Suprapubic skin (tissue), 4 donors: ENCODE results near the gene BHLHE41.

ENCODE experiments used
- EP300 ChIP-seq: sonication (generic); formaldehyde crosslinking; IDR thresholded peaks from one replicate; pipeline ENCODE4 v1.6.1; 2017; ENCODE audit warnings: antibody characterized with exemption
- POLR2A ChIP-seq, 2 donors: fragments of 450-650 bp; IDR thresholded peaks; one replicate each; pipeline ENCODE4 v1.6.1; 2017; ENCODE audit warnings: antibody characterized with exemption in 2 of 2, mild to moderate bottlenecking in 2 of 2, moderate library complexity in 2 of 2
- POLR2AphosphoS5 ChIP-seq, 3 donors: sonication (generic); formaldehyde crosslinking; IDR thresholded peaks; one replicate each; pipeline ENCODE4 v1.6.1; 2017; ENCODE audit warnings: antibody characterized with exemption in 3 of 3
- TF ChIP-seq, protein P1 (sequence below), 2 donors: fragments of 200-600 bp in 1 of 2; fragments of 450-650 bp in 1 of 2; sonication (generic) in 1 of 2; IDR thresholded peaks; one replicate each; pipeline ENCODE4 v1.5.1; 2016 to 2019; ENCODE audit warnings: antibody characterized with exemption in 2 of 2, mild to moderate bottlenecking in 1 of 2, moderate library complexity in 1 of 2

DNA sequence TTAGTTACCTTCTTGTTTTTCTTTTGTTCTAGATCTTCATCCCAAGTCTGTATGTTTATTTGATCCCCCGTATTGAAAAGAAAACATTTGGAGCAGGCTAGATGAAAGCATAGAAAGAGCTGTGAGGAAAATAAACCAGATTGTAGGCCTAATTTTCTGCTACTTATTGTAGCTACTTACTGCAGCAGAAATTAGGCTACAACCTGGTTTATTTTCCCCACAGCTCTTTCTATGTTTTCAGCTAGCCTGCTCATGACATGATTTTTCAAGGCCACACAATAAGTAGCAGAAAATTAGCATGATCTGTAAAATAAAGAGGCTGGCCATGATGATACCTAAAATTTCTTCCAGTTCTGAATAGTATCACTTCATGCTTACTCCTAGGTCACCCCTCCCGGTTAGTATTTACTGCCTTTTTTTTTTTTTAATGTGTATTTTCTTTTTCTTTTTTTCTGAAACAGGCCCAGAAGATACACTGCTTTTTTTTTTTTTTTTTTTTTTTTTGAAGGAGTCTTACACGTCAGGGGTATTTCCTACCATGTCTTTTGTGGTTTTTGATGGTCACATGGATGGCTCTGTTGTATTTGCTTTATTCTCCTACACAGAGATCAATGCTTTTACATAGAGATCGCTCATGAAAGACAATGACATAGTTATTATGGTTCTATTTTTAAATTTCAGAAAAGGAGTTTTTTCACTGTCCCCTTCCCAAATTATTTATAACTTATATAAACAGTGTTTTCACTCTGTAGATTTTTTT is 32.3 kb downstream of the BHLHE41 start:
- TF ChIP-seq, protein P1, sequence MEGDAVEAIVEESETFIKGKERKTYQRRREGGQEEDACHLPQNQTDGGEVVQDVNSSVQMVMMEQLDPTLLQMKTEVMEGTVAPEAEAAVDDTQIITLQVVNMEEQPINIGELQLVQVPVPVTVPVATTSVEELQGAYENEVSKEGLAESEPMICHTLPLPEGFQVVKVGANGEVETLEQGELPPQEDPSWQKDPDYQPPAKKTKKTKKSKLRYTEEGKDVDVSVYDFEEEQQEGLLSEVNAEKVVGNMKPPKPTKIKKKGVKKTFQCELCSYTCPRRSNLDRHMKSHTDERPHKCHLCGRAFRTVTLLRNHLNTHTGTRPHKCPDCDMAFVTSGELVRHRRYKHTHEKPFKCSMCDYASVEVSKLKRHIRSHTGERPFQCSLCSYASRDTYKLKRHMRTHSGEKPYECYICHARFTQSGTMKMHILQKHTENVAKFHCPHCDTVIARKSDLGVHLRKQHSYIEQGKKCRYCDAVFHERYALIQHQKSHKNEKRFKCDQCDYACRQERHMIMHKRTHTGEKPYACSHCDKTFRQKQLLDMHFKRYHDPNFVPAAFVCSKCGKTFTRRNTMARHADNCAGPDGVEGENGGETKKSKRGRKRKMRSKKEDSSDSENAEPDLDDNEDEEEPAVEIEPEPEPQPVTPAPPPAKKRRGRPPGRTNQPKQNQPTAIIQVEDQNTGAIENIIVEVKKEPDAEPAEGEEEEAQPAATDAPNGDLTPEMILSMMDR (IDR thresholded peaks at IDR 0.05) = no peak
- TF ChIP-seq POLR2AphosphoS5 (IDR thresholded peaks at IDR 0.05) = no peak
- TF ChIP-seq POLR2A (IDR thresholded peaks at IDR 0.05) = no peak
- TF ChIP-seq EP300 = no peak
